Panc1 (cell line): Measurements from ENCODE around the gene NPNT.

ENCODE experiments used
- TF ChIP-seq, protein P1 (sequence below): fragments of 450-650 bp; IDR thresholded peaks from 2 replicates; pipeline ENCODE4 v1.5.1; 2017; ENCODE audit warnings: mild to moderate bottlenecking
- TF ChIP-seq, protein P2 (sequence below), 2 experiments: IDR thresholded peaks; 2 replicates each; pipeline ENCODE4 v1.6.1; 2011 to 2012; ENCODE audit warnings: low read depth in 2 of 2, control low read depth in 1 of 2, low read length in 1 of 2, mild to moderate bottlenecking in 1 of 2, moderate library complexity in 1 of 2; ENCODE audit not compliant: insufficient read depth in 1 of 2

DNA sequence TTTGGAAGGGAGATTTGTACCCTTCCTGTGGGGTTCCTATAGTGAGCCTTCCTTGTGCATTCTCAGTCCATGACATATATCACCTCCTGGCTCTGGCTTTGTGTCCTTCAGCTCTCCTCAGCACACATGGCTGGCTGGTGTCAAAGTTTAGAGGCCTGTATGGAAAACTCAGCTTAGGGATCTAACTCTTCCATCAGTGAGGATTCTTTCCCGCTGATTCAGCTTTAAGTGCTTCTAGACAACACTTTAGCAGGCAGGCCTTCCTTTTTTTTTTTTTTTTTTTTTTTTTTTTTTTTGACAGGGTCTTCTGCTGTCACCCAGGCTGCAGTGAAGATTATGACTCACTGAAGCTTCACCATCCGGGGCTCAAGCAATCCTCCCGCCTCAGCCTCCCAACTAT, 84.2 kb downstream of the NPNT start:
- TF ChIP-seq, protein P1, sequence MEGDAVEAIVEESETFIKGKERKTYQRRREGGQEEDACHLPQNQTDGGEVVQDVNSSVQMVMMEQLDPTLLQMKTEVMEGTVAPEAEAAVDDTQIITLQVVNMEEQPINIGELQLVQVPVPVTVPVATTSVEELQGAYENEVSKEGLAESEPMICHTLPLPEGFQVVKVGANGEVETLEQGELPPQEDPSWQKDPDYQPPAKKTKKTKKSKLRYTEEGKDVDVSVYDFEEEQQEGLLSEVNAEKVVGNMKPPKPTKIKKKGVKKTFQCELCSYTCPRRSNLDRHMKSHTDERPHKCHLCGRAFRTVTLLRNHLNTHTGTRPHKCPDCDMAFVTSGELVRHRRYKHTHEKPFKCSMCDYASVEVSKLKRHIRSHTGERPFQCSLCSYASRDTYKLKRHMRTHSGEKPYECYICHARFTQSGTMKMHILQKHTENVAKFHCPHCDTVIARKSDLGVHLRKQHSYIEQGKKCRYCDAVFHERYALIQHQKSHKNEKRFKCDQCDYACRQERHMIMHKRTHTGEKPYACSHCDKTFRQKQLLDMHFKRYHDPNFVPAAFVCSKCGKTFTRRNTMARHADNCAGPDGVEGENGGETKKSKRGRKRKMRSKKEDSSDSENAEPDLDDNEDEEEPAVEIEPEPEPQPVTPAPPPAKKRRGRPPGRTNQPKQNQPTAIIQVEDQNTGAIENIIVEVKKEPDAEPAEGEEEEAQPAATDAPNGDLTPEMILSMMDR: no peak
- TF ChIP-seq, protein P2, sequence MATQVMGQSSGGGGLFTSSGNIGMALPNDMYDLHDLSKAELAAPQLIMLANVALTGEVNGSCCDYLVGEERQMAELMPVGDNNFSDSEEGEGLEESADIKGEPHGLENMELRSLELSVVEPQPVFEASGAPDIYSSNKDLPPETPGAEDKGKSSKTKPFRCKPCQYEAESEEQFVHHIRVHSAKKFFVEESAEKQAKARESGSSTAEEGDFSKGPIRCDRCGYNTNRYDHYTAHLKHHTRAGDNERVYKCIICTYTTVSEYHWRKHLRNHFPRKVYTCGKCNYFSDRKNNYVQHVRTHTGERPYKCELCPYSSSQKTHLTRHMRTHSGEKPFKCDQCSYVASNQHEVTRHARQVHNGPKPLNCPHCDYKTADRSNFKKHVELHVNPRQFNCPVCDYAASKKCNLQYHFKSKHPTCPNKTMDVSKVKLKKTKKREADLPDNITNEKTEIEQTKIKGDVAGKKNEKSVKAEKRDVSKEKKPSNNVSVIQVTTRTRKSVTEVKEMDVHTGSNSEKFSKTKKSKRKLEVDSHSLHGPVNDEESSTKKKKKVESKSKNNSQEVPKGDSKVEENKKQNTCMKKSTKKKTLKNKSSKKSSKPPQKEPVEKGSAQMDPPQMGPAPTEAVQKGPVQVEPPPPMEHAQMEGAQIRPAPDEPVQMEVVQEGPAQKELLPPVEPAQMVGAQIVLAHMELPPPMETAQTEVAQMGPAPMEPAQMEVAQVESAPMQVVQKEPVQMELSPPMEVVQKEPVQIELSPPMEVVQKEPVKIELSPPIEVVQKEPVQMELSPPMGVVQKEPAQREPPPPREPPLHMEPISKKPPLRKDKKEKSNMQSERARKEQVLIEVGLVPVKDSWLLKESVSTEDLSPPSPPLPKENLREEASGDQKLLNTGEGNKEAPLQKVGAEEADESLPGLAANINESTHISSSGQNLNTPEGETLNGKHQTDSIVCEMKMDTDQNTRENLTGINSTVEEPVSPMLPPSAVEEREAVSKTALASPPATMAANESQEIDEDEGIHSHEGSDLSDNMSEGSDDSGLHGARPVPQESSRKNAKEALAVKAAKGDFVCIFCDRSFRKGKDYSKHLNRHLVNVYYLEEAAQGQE (IDR thresholded peaks at IDR 0.05; ENCODE audit: insufficient read depth in 1 of 2, low read depth in 2 of 2, low read length in 1 of 2): no peak
